Erythroblast (primary cell): ENCODE results near the gene SPEG.

Experiments used
- GATA1 ChIP-seq: IDR thresholded peaks from 2 replicates; pipeline ENCODE4 v1.6.1; 2011; ENCODE audit warnings: low read depth, mild to moderate bottlenecking, control low read depth, low read length, moderate library complexity
- POLR2A ChIP-seq: IDR thresholded peaks from 2 replicates; pipeline ENCODE4 v1.6.1; 2011; ENCODE audit warnings: mild to moderate bottlenecking, low read length

- TF ChIP-seq POLR2A (no peak), GATA1 (no peak)
These were observed 40.6 kb downstream of the SPEG start for GRCh38 chr2:219475278-219475677.
